ENCODE data around the gene GRID1.

DNA sequence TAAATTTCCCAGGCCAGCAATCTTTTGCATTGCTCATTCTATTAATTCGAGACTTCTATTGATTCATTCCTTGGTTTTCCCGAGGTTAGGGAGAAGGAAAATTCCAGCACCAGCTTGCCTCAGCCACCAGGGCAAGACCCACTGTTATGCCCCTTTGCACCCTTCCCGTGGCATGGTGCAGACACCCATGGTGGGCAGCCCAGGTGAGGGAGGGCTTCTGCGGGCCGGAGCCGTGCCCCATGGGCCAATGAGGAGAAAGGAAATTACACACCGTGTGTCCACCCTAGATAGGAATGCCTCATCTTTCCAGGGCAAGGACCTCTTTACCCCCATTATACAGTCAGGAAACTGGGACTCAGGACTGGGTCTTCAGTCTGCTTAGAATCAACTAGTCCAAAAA lies 4.5 kb upstream of the GRID1 start:
- TF ChIP-seq EZH2 (IDR thresholded peaks at IDR 0.05; ENCODE audit: insufficient read depth, poor library complexity, severe bottlenecking) = no peak
- no peak for TF ChIP-seq EZH2phosphoT487 (IDR thresholded peaks at IDR 0.05; ENCODE audit: insufficient read depth, low read depth)
